Mucosa of stomach (tissue), 1 donor: Measurements from ENCODE around the gene B4GALNT3.

ENCODE experiments used
- H3K27me3 ChIP-seq: one replicate; pipeline ENCODE4 v1.7.0; 2013; ENCODE audit warnings: mild to moderate bottlenecking, low read length; ENCODE audit not compliant: control insufficient read depth, insufficient read depth
- H3K36me3 ChIP-seq: one replicate; pipeline ENCODE4 v1.7.0; 2013; ENCODE audit warnings: low read length; ENCODE audit not compliant: control insufficient read depth, insufficient read depth
- H3K4me1 ChIP-seq: one replicate; pipeline ENCODE4 v1.7.0; 2013; ENCODE audit warnings: mild to moderate bottlenecking, low read length; ENCODE audit not compliant: control insufficient read depth, insufficient read depth
- H3K4me3 ChIP-seq: one replicate; pipeline ENCODE4 v1.7.0; 2013; ENCODE audit warnings: low read length
- H3K9ac ChIP-seq: one replicate; pipeline ENCODE4 v1.7.0; 2013; ENCODE audit warnings: mild to moderate bottlenecking, low read length, moderate library complexity
- H3K9me3 ChIP-seq: one replicate; pipeline ENCODE4 v1.7.0; 2013; ENCODE audit warnings: mild to moderate bottlenecking, low read length, moderate library complexity; ENCODE audit not compliant: control insufficient read depth
- donor health status: Pancreatic carcinoma.

B4GALNT3 gene

DNA sequence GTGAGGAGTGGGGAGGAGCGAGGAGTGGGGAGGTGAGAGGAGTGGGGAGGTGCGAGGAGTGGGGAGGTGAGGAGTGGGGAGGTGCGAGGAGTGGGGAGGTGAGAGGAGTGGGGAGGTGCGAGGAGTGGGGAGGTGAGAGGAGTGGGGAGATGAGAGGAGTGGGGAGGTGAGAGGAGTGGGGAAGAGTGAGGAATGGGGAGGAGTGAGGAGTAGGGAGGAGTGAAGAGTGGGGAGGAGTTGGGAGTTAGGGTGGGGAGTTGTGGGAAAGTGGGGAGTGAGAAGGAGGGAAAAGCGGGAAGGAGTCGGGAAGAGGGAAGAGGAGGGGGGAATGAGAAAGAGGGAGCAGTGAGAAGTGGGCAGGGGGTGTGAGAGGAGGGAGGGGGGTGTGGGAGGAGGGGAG, 86.1 kb downstream of the B4GALNT3 start:
- no peak overlapping the region for H3K9ac ChIP-seq
- H3K4me3 ChIP-seq: no peak overlapping the region
- H3K36me3 ChIP-seq: peaks cover 10% of the 10 kb centered on the region
- peaks cover 6% of the 10 kb centered on the region for H3K27me3 ChIP-seq
- H3K9me3 ChIP-seq: no peaks in the 10 kb centered on the region
- H3K4me1 ChIP-seq: peaks cover 39% of the 10 kb centered on the region

- Histone ChIP-seq H3K27me3 (peaks cover 6% of the 10 kb centered on the region), H3K4me3 (no peak overlapping the region), H3K9ac (no peak overlapping the region), H3K9me3 (no peaks in the 10 kb centered on the region), H3K36me3 (peaks cover 15% of the 10 kb centered on the region), H3K4me1 (peaks cover 33% of the 10 kb centered on the region)
These were observed 86.7 kb downstream of the B4GALNT3 start for GRCh38 chr12:546265-546919.

GRCh38 chr12:546920-547845, 87.4 kb downstream of the B4GALNT3 start:
- Histone ChIP-seq H3K4me1 (peaks cover 26% of the 10 kb centered on the region), H3K9ac (no peak overlapping the region), H3K27me3 (peaks cover 6% of the 10 kb centered on the region), H3K4me3 (no peak overlapping the region), H3K36me3 (peaks cover 20% of the 10 kb centered on the region), H3K9me3 (no peaks in the 10 kb centered on the region)

DNA sequence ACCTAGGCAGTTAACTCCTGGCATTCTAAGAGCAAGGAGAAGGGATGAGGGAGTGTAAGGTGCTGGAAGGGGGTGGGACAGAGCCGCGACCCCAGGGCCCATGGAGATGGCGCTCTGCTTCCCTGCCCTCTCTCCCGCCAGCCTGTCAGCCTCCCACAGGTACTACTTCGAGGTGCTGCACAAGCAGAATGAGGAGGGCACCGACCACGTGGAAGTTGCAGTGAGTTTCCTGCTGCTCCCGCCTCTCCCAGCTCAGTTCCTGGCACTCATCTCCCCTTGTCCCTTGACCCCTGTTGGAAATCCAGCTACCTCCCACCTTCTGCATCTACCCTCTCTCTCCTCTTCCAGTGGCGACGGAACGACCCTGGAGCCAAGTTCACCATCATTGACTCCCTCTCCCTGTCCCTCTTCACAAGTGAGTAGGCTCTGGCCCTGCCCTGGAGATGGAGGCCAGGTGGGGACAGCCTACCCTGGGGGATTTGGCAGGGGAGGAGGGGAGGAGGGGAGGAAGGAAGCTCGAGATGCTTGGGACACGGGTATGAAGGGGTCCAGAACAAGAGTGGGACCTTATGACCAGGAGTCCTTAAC, 88.2 kb downstream of the B4GALNT3 start:
- H3K9me3 ChIP-seq: no peaks in the 10 kb centered on the region
- peaks cover 24% of the 10 kb centered on the region for H3K36me3 ChIP-seq
- H3K9ac ChIP-seq: no peak overlapping the region
- no peak overlapping the region for H3K4me3 ChIP-seq
- H3K27me3 ChIP-seq: peaks cover 6% of the 10 kb centered on the region
- H3K4me1 ChIP-seq: peaks cover 18% of the 10 kb centered on the region

- H3K4me3 ChIP-seq: no peak overlapping the region
- H3K36me3 ChIP-seq: peaks cover 31% of the 10 kb centered on the region
- peaks cover 17% of the 10 kb centered on the region for H3K4me1 ChIP-seq
These were observed 89.8 kb downstream of the B4GALNT3 start for GRCh38 chr12:549476-550082.

GRCh38 chr12:550473-551260, 90.9 kb downstream of the B4GALNT3 start:
- H3K4me3 ChIP-seq: no peak overlapping the region
- H3K27me3 ChIP-seq: peaks cover 6% of the 10 kb centered on the region
- H3K9ac ChIP-seq: no peak overlapping the region
- H3K9me3 ChIP-seq: no peaks in the 10 kb centered on the region
- peaks cover 31% of the 10 kb centered on the region for H3K36me3 ChIP-seq
- H3K4me1 ChIP-seq: peaks cover 14% of the 10 kb centered on the region

More at GRCh38 chr12:549476-550082, 89.8 kb downstream of the B4GALNT3 start:
- no peaks in the 10 kb centered on the region for H3K9me3 ChIP-seq
- H3K9ac ChIP-seq: no peak overlapping the region
- H3K27me3 ChIP-seq: peaks cover 6% of the 10 kb centered on the region

GRCh38 chr12:552466-552865, 92.7 kb downstream of the B4GALNT3 start:
- Histone ChIP-seq H3K9ac (no peak overlapping the region), H3K36me3 (peaks cover 24% of the 10 kb centered on the region), H3K4me1 (peaks cover under 1% of the 10 kb centered on the region), H3K9me3 (no peaks in the 10 kb centered on the region), H3K4me3 (no peak overlapping the region), H3K27me3 (no peaks in the 10 kb centered on the region)

DNA sequence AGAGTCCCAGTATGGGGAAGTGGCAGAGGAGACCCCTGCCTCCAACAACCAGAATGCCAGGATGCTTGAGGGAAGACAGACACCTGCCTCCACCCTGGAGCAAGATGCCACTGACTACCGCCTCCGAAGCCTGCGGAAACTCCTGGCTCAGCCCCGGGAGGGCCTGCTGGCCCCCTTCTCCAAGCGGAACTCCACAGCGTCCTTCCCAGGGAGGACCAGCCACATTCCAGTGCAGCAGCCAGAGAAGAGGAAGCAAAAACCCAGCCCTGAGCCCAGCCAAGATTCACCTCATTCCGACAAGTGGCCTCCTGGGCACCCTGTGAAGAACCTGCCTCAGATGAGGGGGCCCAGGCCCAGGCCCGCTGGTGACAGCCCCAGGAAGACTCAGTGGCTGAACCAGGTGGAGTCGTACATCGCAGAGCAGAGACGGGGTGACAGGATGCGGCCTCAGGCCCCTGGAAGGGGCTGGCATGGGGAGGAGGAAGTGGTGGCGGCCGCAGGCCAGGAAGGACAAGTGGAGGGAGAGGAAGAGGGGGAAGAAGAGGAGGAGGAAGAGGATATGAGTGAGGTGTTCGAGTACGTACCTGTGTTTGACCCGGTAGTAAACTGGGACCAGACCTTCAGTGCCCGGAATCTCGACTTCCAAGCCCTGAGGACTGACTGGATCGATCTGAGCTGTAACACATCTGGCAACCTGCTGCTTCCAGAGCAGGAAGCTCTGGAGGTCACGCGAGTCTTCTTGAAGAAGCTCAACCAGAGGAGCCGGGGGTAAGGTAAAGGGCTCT, 93.7 kb downstream of the B4GALNT3 start:
- H3K9ac ChIP-seq: no peak overlapping the region
- H3K36me3 ChIP-seq: peaks cover 24% of the 10 kb centered on the region
- no peaks in the 10 kb centered on the region for H3K27me3 ChIP-seq
- no peaks in the 10 kb centered on the region for H3K9me3 ChIP-seq
- H3K4me3 ChIP-seq: no peak overlapping the region
- H3K4me1 ChIP-seq: no peaks in the 10 kb centered on the region

DNA sequence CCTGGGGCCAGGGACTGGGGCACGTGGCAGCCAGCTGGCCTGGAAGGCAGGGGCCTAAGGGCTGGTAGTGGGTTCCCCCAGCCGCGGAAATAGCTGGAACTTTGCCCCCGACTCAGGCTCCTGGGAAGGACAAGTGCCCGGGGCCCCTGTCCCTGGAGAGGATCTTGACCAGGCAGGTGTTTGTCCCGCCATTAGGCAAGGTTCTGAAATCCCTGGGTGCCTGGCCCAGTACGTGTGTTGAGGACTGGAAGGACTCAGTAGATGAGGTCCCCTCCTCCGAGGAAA, 94.2 kb downstream of the B4GALNT3 start:
- Histone ChIP-seq H3K4me1 (no peaks in the 10 kb centered on the region), H3K4me3 (no peak overlapping the region)

DNA sequence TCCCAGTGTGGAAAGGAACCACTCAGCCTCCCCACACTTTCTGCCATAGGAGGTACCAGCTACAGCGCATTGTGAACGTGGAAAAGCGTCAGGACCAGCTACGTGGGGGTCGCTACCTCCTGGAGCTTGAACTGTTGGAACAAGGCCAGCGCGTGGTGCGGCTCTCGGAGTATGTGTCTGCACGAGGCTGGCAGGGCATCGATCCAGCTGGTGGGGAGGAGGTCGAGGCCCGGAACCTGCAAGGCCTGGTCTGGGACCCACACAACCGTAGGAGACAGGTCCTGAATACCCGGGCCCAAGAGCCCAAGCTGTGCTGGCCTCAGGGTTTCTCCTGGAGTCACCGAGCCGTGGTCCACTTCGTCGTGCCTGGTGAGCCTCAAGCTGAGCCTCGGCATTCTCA, 96.8 kb downstream of the B4GALNT3 start:
- no peaks in the 10 kb centered on the region for H3K27me3 ChIP-seq
- no peaks in the 10 kb centered on the region for H3K9me3 ChIP-seq
- H3K9ac ChIP-seq: no peak overlapping the region
- peaks cover 21% of the 10 kb centered on the region for H3K36me3 ChIP-seq
- no peak overlapping the region for H3K4me3 ChIP-seq
- no peaks in the 10 kb centered on the region for H3K4me1 ChIP-seq

More for the DNA sequence above, 94.2 kb downstream of the B4GALNT3 start:
- Histone ChIP-seq H3K36me3 (peaks cover 24% of the 10 kb centered on the region), H3K9me3 (no peaks in the 10 kb centered on the region), H3K27me3 (no peaks in the 10 kb centered on the region), H3K9ac (no peak overlapping the region)

DNA sequence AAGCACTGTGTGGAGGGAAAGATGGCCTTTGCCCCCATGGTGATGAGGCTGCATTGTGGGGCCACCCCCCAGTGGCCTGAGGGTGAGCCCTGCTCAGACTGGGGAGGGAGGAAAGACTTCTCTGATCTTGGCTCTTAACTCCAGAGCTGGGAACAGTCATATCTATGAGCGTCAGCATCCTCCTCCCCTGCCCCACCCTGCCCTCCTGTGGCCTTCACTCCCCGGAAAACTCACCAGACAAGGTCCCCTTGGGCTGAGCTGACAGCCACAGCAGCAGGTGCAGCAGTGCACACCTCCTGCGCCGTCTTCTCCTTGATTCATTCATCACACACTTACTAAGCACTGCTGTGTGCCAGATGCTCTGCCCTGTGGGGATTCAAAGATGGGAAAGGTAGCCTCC, 98.8 kb downstream of the B4GALNT3 start:
- no peaks in the 10 kb centered on the region for H3K27me3 ChIP-seq
- H3K36me3 ChIP-seq: peaks cover 11% of the 10 kb centered on the region
- H3K4me1 ChIP-seq: no peaks in the 10 kb centered on the region
- H3K9me3 ChIP-seq: no peaks in the 10 kb centered on the region
- no peak overlapping the region for H3K4me3 ChIP-seq
- no peak overlapping the region for H3K9ac ChIP-seq
